ENCODE data around the gene HNRNPUL2. TPM values are rescaled to one million over a fixed set of nuclear protein-coding genes. Genes with fewer than 3 reads are reported as not detected.
A peak's percentile ranks its signal among the peaks of the same experiment; 100 is the strongest.

Gene HNRNPUL2
- 10 to 100 TPM; 22.9 to 30.7 (median 25.3) TPM for total RNA-seq
- polyA plus RNA-seq, result 10 to 100 TPM; 36.6 to 54.3 (median 37.5) TPM

- peaks cover 0 to 60% (median 55%) of the 10 kb centered on the region in 4 donors for H3K4me1 ChIP-seq
- peaks cover 13 to 23% (median 17%) of the 10 kb centered on the region in 4 donors for H3K36me3 ChIP-seq
- peak; percentile 99 for DNase-seq
- H3K27me3 ChIP-seq, result no peaks in the 10 kb centered on the region
- peak within 1 kb of the TSS; percentile 96 to 97 (median 96) for H3K27ac ChIP-seq
- TF ChIP-seq POLR2AphosphoS5 (IDR thresholded peaks at IDR 0.05), result peak; percentile 95 to 99 (median 98)
- TF ChIP-seq EP300 (IDR thresholded peaks at IDR 0.05), result no peak
- TF ChIP-seq POLR2A (IDR thresholded peaks at IDR 0.05), result peak; percentile 87 to 96
- intact Hi-C loops (cut with DNase I), result loop anchor here (5.0 kb wide), 3 partner anchors 45 to 105 kb away; partner anchors contain the start of genes B3GAT3, STX5, TAF6L and TEX54
- H3K9me3 ChIP-seq, result no peaks in the 10 kb centered on the region
- H3K4me3 ChIP-seq, result peak within 1 kb of the TSS; percentile 84 to 98 (median 94)
- 0% methylated on average over 72 of the region's 72 CpGs for WGBS, 2 donors
Measured at GRCh38 chr11:62727165-62727871, at the start of gene HNRNPUL2. TSS of gene HNRNPUL2 (minus strand) at chr11:62727457. CDS start at chr11:62727156, 301 bp downstream.

DNA sequence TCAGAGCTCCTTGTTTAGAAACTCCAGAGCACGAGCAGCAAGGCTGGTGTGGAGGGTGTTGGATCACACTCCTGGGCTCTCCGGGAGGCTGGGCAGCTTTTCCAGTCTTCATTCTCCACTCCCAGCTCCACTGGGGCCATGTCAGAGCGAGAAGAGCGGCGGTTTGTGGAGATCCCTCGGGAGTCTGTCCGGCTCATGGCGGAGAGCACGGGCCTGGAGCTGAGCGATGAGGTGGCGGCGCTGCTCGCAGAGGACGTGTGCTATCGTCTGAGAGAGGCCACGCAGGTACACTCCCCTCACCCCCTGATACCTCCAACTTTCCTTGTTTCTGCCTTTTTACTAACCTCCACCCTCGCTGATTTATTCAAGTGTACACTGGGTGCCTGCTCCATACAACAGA, 48.4 kb upstream of the HNRNPUL2 start:
- Histone ChIP-seq H3K4me3 (no peak overlapping the region), H3K36me3 (peaks cover 0 to 51% (median 24%) of the 10 kb centered on the region in 4 donors), H3K27ac (no peak overlapping the region), H3K9me3 (no peaks in the 10 kb centered on the region), H3K27me3 (no peaks in the 10 kb centered on the region), H3K4me1 (peaks cover 0 to 13% (median 11%) of the 10 kb centered on the region in 4 donors)
- TF ChIP-seq POLR2AphosphoS5 (IDR thresholded peaks at IDR 0.05), result no peak
- TF ChIP-seq, protein P1, sequence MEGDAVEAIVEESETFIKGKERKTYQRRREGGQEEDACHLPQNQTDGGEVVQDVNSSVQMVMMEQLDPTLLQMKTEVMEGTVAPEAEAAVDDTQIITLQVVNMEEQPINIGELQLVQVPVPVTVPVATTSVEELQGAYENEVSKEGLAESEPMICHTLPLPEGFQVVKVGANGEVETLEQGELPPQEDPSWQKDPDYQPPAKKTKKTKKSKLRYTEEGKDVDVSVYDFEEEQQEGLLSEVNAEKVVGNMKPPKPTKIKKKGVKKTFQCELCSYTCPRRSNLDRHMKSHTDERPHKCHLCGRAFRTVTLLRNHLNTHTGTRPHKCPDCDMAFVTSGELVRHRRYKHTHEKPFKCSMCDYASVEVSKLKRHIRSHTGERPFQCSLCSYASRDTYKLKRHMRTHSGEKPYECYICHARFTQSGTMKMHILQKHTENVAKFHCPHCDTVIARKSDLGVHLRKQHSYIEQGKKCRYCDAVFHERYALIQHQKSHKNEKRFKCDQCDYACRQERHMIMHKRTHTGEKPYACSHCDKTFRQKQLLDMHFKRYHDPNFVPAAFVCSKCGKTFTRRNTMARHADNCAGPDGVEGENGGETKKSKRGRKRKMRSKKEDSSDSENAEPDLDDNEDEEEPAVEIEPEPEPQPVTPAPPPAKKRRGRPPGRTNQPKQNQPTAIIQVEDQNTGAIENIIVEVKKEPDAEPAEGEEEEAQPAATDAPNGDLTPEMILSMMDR (IDR thresholded peaks at IDR 0.05), result no peak
- TF ChIP-seq POLR2A (IDR thresholded peaks at IDR 0.05), result no peak
- no peak for TF ChIP-seq EP300 (IDR thresholded peaks at IDR 0.05)
- 95 to 96% methylated on average over 17 of the region's 17 CpGs for WGBS, 2 donors
- intact Hi-C loops (cut with DNase I), result no loop called here
- DNase-seq, result no peak

DNA sequence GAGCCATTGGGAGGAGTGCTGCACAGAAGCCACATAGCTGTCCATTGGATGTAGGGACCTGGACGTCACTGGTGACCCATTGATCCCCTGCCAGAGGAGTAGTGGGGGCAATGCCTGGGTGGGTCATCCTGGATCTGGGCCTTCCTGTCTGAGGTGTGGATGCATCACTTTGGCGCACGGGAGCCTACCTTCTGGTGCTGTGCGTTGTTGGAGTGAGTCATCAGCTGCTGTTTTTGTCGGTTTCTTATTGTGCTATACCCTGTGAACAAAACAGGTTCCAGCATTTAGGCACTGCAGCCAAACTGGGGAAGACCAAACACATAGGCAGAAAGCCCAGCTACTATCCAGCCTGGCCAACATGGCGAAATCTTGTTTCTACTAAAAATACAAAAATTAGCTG, 47.1 kb upstream of the HNRNPUL2 start:
- no peak for TF ChIP-seq POLR2A (IDR thresholded peaks at IDR 0.05)
- TF ChIP-seq POLR2AphosphoS5 (IDR thresholded peaks at IDR 0.05), result no peak
- TF ChIP-seq EP300 (IDR thresholded peaks at IDR 0.05), result no peak
- TF ChIP-seq, protein P1 (IDR thresholded peaks at IDR 0.05), result no peak
- DNase-seq, result no peak
- Histone ChIP-seq H3K27me3 (no peaks in the 10 kb centered on the region), H3K36me3 (peaks cover 0 to 39% (median 24%) of the 10 kb centered on the region in 4 donors), H3K4me3 (no peak overlapping the region), H3K9me3 (no peaks in the 10 kb centered on the region), H3K27ac (no peak overlapping the region), H3K4me1 (peaks cover 0 to 26% (median 22%) of the 10 kb centered on the region in 4 donors)
- WGBS, 2 donors, result 94% methylated on average over 6 of the region's 6 CpGs
- intact Hi-C loops (cut with DNase I), result loop anchor here (5.0 kb wide), 1 partner anchor 47 kb away; the partner anchor contains the start of genes HNRNPUL2 and TTC9C

DNA sequence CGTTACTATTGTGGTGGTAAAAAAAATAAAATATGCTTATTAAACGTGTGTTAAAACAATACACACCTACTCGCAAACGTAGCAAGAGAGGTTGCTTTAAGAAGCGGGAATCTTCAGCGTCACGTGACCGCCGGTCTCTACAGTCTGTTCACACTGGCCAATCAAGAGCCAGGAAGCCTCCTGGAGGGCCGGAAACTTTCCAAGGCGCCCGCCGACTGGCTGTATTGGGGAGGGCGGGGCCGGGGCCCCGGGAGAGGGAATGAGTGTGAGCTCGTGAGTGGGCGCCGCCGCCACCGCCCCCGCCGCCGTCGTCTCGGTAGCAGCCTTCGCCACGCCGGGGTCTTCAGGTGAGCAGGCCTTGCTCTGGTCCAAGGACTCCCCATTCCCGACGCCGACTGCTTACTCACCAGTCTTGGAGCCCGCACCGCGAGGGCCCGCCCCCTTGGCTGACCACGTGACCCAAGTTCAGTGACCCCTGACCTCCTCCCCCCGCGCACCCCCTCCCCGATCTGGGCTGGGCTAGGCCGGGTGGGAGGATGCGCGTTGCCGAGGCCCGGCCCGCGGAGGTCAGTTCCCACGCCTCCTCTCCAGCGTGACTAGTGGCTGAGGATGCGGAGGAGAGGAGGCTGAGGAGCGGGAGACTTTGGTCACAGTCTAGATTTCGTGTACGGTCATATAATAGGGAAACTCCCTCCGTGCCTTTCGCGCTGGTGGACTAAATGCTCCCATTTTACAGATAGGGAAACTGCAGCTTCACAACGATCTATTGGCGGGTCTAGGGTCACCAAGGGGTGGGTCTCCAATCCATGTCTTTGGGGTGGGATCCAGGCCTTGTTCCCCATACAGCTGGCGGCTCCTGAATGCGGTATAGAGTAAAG, 44.1 kb upstream of the HNRNPUL2 start, which contains the start of gene TAF6L:
TAF6L (plus strand) TSS at position 253 of the 878 bp plus-strand sequence. CDS start 4,388 bp downstream, outside the sequence.
- intact Hi-C loops (cut with DNase I), result loop anchor here (1.0 to 5.0 kb wide), 2 partner anchors 15 to 44 kb away; partner anchors contain the start of genes HNRNPUL2 and TTC9C
- H3K27me3 ChIP-seq, result no peaks in the 10 kb centered on the region
- H3K27ac ChIP-seq, result peak within 1 kb of the TSS; percentile 91 to 96 (median 94)
- H3K9me3 ChIP-seq, result no peaks in the 10 kb centered on the region
- WGBS, 2 donors, result 2 to 3% methylated on average over 60 of the region's 60 CpGs
- TF ChIP-seq, protein P1 (IDR thresholded peaks at IDR 0.05), result no peak
- peak in 1 of 4 donors; percentile 10 for TF ChIP-seq EP300 (IDR thresholded peaks at IDR 0.05)
- peak; percentile 63 to 81 (median 71) for TF ChIP-seq POLR2AphosphoS5 (IDR thresholded peaks at IDR 0.05)
- TF ChIP-seq POLR2A (IDR thresholded peaks at IDR 0.05), result peak; percentile 31 to 42
- peaks cover 0 to 28% (median 22%) of the 10 kb centered on the region in 4 donors for H3K4me1 ChIP-seq
- peak within 1 kb of the TSS; percentile 62 to 73 (median 68) for H3K4me3 ChIP-seq
- H3K36me3 ChIP-seq, result peaks cover 6 to 28% (median 16%) of the 10 kb centered on the region in 4 donors
- DNase-seq, result peak; percentile 100
